ENCODE results near the gene MXRA8.

MXRA8 gene

DNA sequence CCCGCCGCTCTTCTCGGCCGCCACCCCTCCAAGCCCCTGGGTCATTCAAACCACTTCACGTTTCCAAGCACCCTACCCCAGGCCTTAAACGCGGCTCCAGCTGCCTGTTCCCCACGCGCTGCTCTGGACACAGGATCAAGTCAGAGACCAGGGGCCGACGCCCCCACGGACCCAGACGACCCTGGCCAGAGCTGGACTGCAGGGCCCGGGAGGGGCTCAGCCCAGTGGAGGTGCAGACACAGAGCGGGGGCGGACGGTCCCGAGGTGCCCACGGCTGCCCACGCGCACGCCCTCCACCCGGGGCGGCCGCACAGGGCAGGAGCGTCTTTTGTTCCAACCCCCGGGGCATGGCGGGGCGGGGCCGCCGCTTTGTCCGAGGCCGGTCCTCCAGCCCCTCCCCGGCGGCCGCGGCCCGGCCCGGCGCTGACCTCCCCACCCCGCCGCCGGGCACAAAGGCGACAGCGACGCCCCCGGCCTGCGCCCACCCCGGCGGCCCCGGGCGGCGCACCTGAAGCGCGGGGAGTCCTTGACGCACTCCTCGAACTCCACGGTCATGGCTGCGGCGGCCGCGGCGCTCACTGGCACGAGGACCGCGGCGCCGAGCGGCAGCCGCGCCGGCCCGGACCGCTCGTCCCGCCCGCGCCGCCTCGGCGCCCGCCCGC is 51.0 kb downstream of the MXRA8 start:
- no peaks in the 10 kb centered on the region; the same call in 1 of the 2 replicates for H3K27me3 ChIP-seq (ENCODE audit: insufficient read depth, low read length)
- peaks cover 23% of the 10 kb centered on the region for H3K4me1 ChIP-seq (ENCODE audit: insufficient read depth, low read length)
- H3K27ac ChIP-seq (ENCODE audit: low read depth, low read length): peak overlapping the region; percentile 25; the same call in 1 of the 2 replicates
- H3K9me3 ChIP-seq (ENCODE audit: insufficient read depth, low read depth, low read length): no peaks in the 10 kb centered on the region
- peaks cover 24% of the 10 kb centered on the region for H3K36me3 ChIP-seq (ENCODE audit: insufficient read depth, low read length)
- WGBS: 2% methylated on average over 83 of the region's 83 CpGs
- H3K9ac ChIP-seq (ENCODE audit: low read depth, low read length): peak overlapping the region; percentile 74
- H3K4me3 ChIP-seq (ENCODE audit: low read length): peak overlapping the region; percentile 77

DNA sequence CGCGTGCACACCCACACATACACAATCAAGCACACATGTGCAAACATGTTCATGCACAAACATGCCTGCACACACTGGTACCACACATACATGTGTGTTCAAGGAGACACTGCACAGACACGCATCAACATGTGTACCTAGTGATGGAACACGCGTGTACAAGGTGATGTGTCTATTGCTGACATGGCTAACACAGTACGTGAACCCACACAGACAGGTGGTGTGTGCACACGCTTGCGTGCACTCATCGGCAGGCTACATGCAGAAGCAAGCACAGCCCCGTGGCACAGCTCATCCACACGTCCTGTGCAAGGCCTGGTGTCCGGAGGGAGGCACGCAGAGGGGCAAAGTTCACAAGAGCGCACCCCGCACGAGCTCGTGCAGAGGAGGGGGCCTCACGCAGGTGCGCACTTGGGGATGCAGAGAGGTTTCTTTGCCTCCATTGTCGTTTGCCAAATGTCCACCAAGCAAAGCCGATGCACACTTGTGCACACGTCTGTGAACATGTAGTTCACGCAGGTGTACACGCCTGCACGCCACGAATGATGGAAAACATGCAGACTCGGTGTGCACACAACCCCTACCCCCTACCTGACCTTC is 51.6 kb downstream of the MXRA8 start:
- Histone ChIP-seq H3K36me3 (ENCODE audit: insufficient read depth, low read length) (peaks cover 19% of the 10 kb centered on the region), H3K27me3 (ENCODE audit: insufficient read depth, low read length) (no peaks in the 10 kb centered on the region; the same call in 1 of the 2 replicates), H3K4me3 (ENCODE audit: low read length) (peak overlapping the region; percentile 77), H3K9ac (ENCODE audit: low read depth, low read length) (peak overlapping the region; percentile 74; the same call in 1 of the 2 replicates), H3K27ac (ENCODE audit: low read depth, low read length) (no peak overlapping the region), H3K4me1 (ENCODE audit: insufficient read depth, low read length) (peaks cover 23% of the 10 kb centered on the region), H3K9me3 (ENCODE audit: insufficient read depth, low read depth, low read length) (no peaks in the 10 kb centered on the region)
- 67% methylated on average over 27 of the region's 27 CpGs for WGBS

DNA sequence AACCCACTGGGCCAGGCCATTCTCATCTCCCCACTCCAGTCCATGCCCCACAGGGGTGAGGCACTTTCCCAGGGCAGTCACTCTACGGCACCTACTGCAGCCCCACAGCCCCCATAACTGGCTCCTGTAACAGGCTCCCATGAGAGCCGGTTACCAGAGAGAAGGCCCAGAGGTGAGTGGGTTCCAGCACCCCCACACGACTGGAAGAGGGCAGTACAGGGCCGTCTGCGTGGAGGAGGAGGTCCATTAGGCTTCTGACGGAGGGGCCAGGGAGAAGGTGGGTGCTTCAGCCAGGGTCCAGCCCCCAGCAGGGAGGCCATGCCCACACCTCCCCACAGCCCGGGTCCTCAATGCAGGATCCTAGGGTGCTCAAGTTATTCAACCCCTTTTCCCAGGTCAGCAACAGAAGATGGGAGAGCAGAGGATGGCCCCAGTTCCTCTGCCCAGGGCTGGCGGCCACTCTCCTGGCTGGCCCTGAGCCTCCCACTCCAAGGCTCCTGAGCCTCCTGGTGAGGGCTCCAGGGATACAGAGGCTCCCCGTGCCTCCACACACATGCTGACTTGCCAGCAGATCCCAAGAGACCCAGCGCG is 52.2 kb downstream of the MXRA8 start:
- Histone ChIP-seq H3K4me1 (ENCODE audit: insufficient read depth, low read length) (peaks cover 23% of the 10 kb centered on the region), H3K9ac (ENCODE audit: low read depth, low read length) (no peak overlapping the region), H3K4me3 (ENCODE audit: low read length) (peak overlapping the region; percentile 77), H3K36me3 (ENCODE audit: insufficient read depth, low read length) (peaks cover 13% of the 10 kb centered on the region), H3K9me3 (ENCODE audit: insufficient read depth, low read depth, low read length) (no peaks in the 10 kb centered on the region), H3K27me3 (ENCODE audit: insufficient read depth, low read length) (no peaks in the 10 kb centered on the region; the same call in 1 of the 2 replicates), H3K27ac (ENCODE audit: low read depth, low read length) (peak overlapping the region; percentile 72; the same call in 1 of the 2 replicates)
- WGBS: 52% methylated on average over 11 of the region's 11 CpGs

DNA sequence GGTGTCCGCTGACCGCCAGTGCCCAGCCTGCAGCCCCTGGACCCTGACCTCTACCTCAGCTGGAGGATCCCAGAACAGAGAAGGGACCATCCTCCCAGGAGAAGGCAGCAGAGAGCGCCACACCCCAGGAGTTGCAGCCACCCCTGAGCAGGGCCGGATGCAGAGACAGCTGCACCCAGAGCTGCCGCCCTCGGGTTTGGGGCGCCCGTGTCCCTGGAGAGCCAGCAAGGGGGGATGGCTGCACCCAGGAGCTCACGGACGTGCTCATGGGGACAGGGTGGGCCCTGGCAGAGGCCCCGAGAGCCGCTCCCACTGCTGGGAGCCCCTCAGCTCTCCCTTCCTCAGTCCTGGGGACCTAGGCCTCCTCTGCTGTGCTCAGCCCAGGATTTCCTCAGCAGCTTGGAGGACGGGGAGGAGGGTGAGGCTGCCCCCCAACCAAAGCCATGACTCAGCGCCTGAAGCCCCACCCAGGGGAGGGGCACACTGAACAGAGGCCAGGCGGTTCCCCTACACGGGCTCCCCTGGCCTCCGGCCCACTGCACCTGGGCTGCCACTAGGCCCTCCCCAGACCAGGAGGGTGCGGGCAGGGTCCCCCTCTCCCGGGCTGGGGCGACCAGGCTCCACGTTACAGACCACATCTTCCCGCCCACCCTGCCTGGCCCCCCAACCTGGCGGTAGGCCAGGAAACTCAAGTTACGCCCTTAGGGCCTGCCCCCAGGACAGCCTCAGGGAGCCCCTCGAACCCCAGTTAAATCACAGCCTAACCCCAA is 52.9 kb downstream of the MXRA8 start:
- Histone ChIP-seq H3K27ac (ENCODE audit: low read depth, low read length) (peak overlapping the region; percentile 72), H3K4me1 (ENCODE audit: insufficient read depth, low read length) (peaks cover 23% of the 10 kb centered on the region), H3K27me3 (ENCODE audit: insufficient read depth, low read length) (no peaks in the 10 kb centered on the region; the same call in 1 of the 2 replicates), H3K4me3 (ENCODE audit: low read length) (peak overlapping the region; percentile 77), H3K36me3 (ENCODE audit: insufficient read depth, low read length) (peaks cover 8% of the 10 kb centered on the region), H3K9ac (ENCODE audit: low read depth, low read length) (peak overlapping the region; percentile 11; the same call in 1 of the 2 replicates), H3K9me3 (ENCODE audit: insufficient read depth, low read depth, low read length) (no peaks in the 10 kb centered on the region)
- WGBS: 57% methylated on average over 25 of the region's 25 CpGs

DNA sequence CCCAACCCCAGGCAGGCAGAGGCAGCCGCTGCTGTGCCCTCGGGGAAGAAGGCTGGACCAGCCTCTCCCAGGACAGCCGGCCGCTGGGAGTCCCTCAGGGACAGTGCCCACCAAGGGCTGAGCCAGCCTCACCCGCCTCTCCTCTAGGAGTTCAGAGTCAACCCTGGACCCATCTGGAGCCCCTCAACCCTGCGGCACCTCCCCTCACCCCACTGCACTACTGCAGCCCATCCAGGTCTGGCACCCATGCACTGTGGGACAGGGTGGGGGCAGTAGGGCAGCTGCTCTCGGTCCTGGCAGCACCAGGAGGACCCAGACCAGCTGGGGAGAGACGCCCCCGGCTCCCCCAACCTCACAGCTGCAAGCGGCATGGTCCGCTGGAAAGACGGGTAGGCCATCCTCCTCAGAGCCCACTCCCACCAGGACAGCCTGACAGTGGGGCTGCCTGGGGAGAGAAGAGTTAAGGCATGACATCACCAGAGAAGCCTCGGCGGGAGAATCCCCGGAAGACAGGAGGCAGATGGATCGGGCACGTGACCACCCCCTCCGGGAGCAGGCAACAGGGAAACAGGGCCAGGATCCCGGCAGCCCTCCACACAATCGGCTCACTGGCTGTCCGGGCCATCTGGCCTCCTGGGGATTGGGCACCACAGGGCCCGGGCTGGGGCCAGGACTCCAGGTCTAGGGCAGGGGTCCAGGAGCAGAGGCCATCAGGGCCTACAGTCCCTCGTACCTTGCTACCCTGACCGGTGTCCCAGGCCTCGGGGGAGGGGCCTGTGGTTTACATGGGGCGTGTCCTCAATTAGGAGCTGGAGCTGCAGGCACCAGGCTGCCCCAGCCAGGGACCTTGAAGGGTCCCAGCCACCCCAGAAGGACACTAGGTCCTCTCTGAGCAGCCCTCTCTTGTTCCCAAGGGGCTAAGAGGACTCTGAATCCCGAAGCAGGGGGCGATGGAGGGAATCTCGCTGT is 53.7 kb downstream of the MXRA8 start:
- no peaks in the 10 kb centered on the region for H3K9me3 ChIP-seq (ENCODE audit: insufficient read depth, low read depth, low read length)
- H3K36me3 ChIP-seq (ENCODE audit: insufficient read depth, low read length): no peaks in the 10 kb centered on the region
- H3K27ac ChIP-seq (ENCODE audit: low read depth, low read length): peak overlapping the region; percentile 72
- peaks cover 23% of the 10 kb centered on the region for H3K4me1 ChIP-seq (ENCODE audit: insufficient read depth, low read length)
- 29% methylated on average over 29 of the region's 29 CpGs for WGBS
- H3K4me3 ChIP-seq (ENCODE audit: low read length): peak overlapping the region; percentile 33
- peak overlapping the region; percentile 11; the same call in 1 of the 2 replicates for H3K9ac ChIP-seq (ENCODE audit: low read depth, low read length)
- H3K27me3 ChIP-seq (ENCODE audit: insufficient read depth, low read length): no peaks in the 10 kb centered on the region; the same call in 1 of the 2 replicates

DNA sequence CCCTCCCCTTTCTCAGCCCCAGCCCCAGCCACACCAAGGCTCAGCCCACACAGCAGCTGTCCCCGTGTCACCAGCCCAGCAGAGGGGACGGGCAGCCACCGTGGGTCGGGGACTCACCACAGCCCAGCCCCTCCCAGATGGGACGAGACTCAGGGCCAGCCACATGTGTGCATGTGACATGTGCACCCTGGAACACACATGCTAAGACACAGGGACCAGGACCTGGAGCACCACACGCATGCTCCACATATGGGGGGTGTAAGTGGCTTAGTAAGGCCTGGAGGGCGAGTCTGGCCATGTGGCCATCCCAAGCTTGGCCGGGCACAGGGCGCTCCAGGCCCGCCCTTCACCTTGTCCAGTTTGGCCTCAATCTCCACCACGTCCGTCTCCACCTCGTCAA is 54.6 kb downstream of the MXRA8 start:
- no peak overlapping the region for H3K27ac ChIP-seq (ENCODE audit: low read depth, low read length)
- H3K9me3 ChIP-seq (ENCODE audit: insufficient read depth, low read depth, low read length): no peaks in the 10 kb centered on the region
- H3K36me3 ChIP-seq (ENCODE audit: insufficient read depth, low read length): no peaks in the 10 kb centered on the region
- no peak overlapping the region for H3K4me3 ChIP-seq (ENCODE audit: low read length)
- no peaks in the 10 kb centered on the region; the same call in 1 of the 2 replicates for H3K27me3 ChIP-seq (ENCODE audit: insufficient read depth, low read length)
- no peak overlapping the region for H3K9ac ChIP-seq (ENCODE audit: low read depth, low read length)
- peaks cover 23% of the 10 kb centered on the region for H3K4me1 ChIP-seq (ENCODE audit: insufficient read depth, low read length)
- WGBS: 90% methylated on average over 13 of the region's 13 CpGs

DNA sequence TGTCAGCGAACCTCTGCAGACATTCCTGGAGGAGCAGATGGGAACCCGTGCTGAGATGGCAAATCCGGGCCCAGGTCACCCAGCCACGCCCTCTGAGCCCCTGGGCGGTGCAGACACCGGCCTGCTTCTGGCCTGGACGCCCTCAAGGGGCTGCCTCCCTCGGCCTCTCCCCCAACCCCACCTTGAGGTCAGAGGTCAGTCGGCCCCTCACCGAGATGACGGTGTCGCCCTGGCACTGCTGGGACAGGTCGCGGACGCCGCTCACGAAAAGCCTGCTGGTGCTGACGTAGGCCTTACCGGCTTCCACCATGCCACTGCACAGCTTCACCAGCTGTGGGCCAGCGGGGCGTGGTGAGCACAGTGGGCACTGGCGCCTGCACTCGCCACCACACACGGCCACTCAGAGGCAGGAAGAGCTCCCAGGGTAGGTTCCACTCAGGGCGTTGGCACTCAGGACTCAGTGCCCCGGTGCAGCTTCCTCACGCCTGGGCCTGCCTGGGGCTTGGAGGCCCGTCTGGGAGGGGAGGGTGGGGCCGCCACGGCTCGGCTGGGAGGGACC is 55.3 kb downstream of the MXRA8 start:
- H3K27ac ChIP-seq (ENCODE audit: low read depth, low read length): no peak overlapping the region
- H3K4me1 ChIP-seq (ENCODE audit: insufficient read depth, low read length): peaks cover 23% of the 10 kb centered on the region
- H3K27me3 ChIP-seq (ENCODE audit: insufficient read depth, low read length): no peaks in the 10 kb centered on the region; the same call in 1 of the 2 replicates
- H3K4me3 ChIP-seq (ENCODE audit: low read length): no peak overlapping the region
- H3K36me3 ChIP-seq (ENCODE audit: insufficient read depth, low read length): no peaks in the 10 kb centered on the region
- WGBS: 89% methylated on average over 31 of the region's 31 CpGs
- H3K9me3 ChIP-seq (ENCODE audit: insufficient read depth, low read depth, low read length): no peaks in the 10 kb centered on the region
- H3K9ac ChIP-seq (ENCODE audit: low read depth, low read length): no peak overlapping the region

Measured in HUES64 (cell line).